H9 (cell line): ENCODE results near the gene E4F1. TPM values are rescaled to one million over a fixed set of nuclear protein-coding genes. Genes with fewer than 3 reads are reported as not detected.

ENCODE experiments used
- DNase-seq: peaks from one replicate; pipeline ENCODE4 v3.0.0-alpha.2; 2017
- H2AFZ ChIP-seq: one replicate; pipeline ENCODE4 v1.6.1; 2013; ENCODE audit warnings: mild to moderate bottlenecking, low read length, control low read depth, moderate library complexity
- H2AK5ac ChIP-seq: 2 replicates; pipeline ENCODE4 v1.6.1; 2013; ENCODE audit warnings: low read length, control low read depth, mixed read lengths; ENCODE audit not compliant: insufficient read length
- H2BK120ac ChIP-seq: one replicate; pipeline ENCODE4 v1.6.1; 2013; ENCODE audit warnings: low read depth, mild to moderate bottlenecking, low read length, control low read depth, inconsistent platforms; ENCODE audit not compliant: poor library complexity, severe bottlenecking
- H2BK12ac ChIP-seq: 2 replicates; pipeline ENCODE4 v1.6.1; 2013; ENCODE audit warnings: low read length, control low read depth, mixed read lengths, low read depth; ENCODE audit not compliant: insufficient read length
- H2BK15ac ChIP-seq: 2 replicates; pipeline ENCODE4 v1.6.1; 2013; ENCODE audit warnings: low read depth, low read length, control low read depth
- H2BK20ac ChIP-seq: one replicate; pipeline ENCODE4 v1.6.1; 2013; ENCODE audit warnings: low read depth, mild to moderate bottlenecking, low read length, control low read depth, inconsistent platforms; ENCODE audit not compliant: poor library complexity, severe bottlenecking
- H2BK5ac ChIP-seq: 2 replicates; pipeline ENCODE4 v1.6.1; 2013; ENCODE audit warnings: low read length, control low read depth, mixed read lengths; ENCODE audit not compliant: insufficient read length
- H3K14ac ChIP-seq: 2 replicates; pipeline ENCODE4 v1.6.1; 2013; ENCODE audit warnings: low read length, control low read depth; ENCODE audit not compliant: insufficient read depth
- H3K18ac ChIP-seq: 2 replicates; pipeline ENCODE4 v1.6.1; 2013; ENCODE audit warnings: low read depth, mild to moderate bottlenecking, mixed read lengths, low read length, control low read depth; ENCODE audit not compliant: insufficient read length
- H3K23ac ChIP-seq: 2 replicates; pipeline ENCODE4 v1.6.1; 2013; ENCODE audit warnings: low read length, control low read depth, mixed read lengths, low read depth; ENCODE audit not compliant: insufficient read length
- H3K23me2 ChIP-seq: 2 replicates; pipeline ENCODE4 v1.6.1; 2013; ENCODE audit warnings: low read depth, mild to moderate bottlenecking, mixed read lengths, low read length, control low read depth; ENCODE audit not compliant: insufficient read length, poor library complexity, severe bottlenecking
- H3K27ac ChIP-seq: 2 replicates; pipeline ENCODE4 v1.5.1; 2013; ENCODE audit warnings: low read length, control low read depth, mixed read lengths, low read depth; ENCODE audit not compliant: insufficient read length
- H3K27me3 ChIP-seq: 2 replicates; pipeline ENCODE4 v1.6.1; 2013; ENCODE audit warnings: low read length, control low read depth, inconsistent platforms; ENCODE audit not compliant: insufficient read depth
- H3K4ac ChIP-seq: 2 replicates; pipeline ENCODE4 v1.6.1; 2013; ENCODE audit warnings: low read depth, mild to moderate bottlenecking, control low read depth, inconsistent platforms, low read length, moderate library complexity
- H3K4me1 ChIP-seq: 2 replicates; pipeline ENCODE4 v1.6.1; 2013; ENCODE audit warnings: low read length, control low read depth, inconsistent platforms; ENCODE audit not compliant: insufficient read depth
- H3K4me2 ChIP-seq: 2 replicates; pipeline ENCODE4 v1.6.1; 2013; ENCODE audit warnings: low read length, control low read depth, mixed read lengths; ENCODE audit not compliant: insufficient read length, insufficient read depth
- H3K56ac ChIP-seq: 2 replicates; pipeline ENCODE4 v1.6.1; 2013; ENCODE audit warnings: low read depth, mild to moderate bottlenecking, mixed read lengths, low read length, control low read depth; ENCODE audit not compliant: insufficient read length
- H3K79me1 ChIP-seq: 2 replicates; pipeline ENCODE4 v1.6.1; 2013; ENCODE audit warnings: low read depth, mild to moderate bottlenecking, moderate library complexity, low read length, control low read depth, inconsistent platforms; ENCODE audit not compliant: insufficient read depth, poor library complexity, severe bottlenecking
- H3K79me2 ChIP-seq: 2 replicates; pipeline ENCODE4 v1.6.1; 2013; ENCODE audit warnings: low read length, control low read depth, inconsistent platforms; ENCODE audit not compliant: insufficient read depth
- H3K9ac ChIP-seq: 2 replicates; pipeline ENCODE4 v1.6.1; 2013; ENCODE audit warnings: low read length, control low read depth, mixed read lengths; ENCODE audit not compliant: insufficient read length; ENCODE audit errors: extremely low read depth
- H3K9me3 ChIP-seq: one replicate; pipeline ENCODE4 v1.6.1; 2013; ENCODE audit warnings: low read depth, low read length, inconsistent platforms; ENCODE audit not compliant: control insufficient read depth
- H3T11ph ChIP-seq: one replicate; pipeline ENCODE4 v1.6.1; 2013; ENCODE audit warnings: mild to moderate bottlenecking, low read length, control low read depth, inconsistent platforms
- H4K20me1 ChIP-seq: one replicate; pipeline ENCODE4 v1.6.1; 2013; ENCODE audit not compliant: control insufficient read depth, insufficient read length, insufficient read depth
- H4K5ac ChIP-seq: 2 replicates; pipeline ENCODE4 v1.6.1; 2013; ENCODE audit warnings: low read depth, mild to moderate bottlenecking, mixed read lengths, low read length, control low read depth; ENCODE audit not compliant: insufficient read length
- H4K8ac ChIP-seq: replicated peaks from 2 replicates; pipeline ENCODE4 v1.6.1; 2013; ENCODE audit warnings: low read length, control low read depth, mixed read lengths, low read depth; ENCODE audit not compliant: insufficient read length
- H4K91ac ChIP-seq: 2 replicates; pipeline ENCODE4 v1.6.1; 2013; ENCODE audit warnings: low read depth, mild to moderate bottlenecking, moderate library complexity, mixed read lengths, low read length, control low read depth; ENCODE audit not compliant: insufficient read length
- H3K27ac Mint-ChIP-seq, 3 experiments: 2 replicates in 2 of 3; 3 replicates in 1 of 3; pipeline ENCODE4 v1.8.0; 2020 to 2021; ENCODE audit warnings: mixed read lengths in 3 of 3, mild to moderate bottlenecking in 1 of 3, moderate library complexity in 1 of 3
- H3K27me3 Mint-ChIP-seq: 2 replicates; pipeline ENCODE4 v1.8.0; 2021; ENCODE audit warnings: low read depth, mild to moderate bottlenecking, moderate library complexity, mixed read lengths
- H3K36me3 Mint-ChIP-seq, 3 experiments: 2 replicates in 2 of 3; 3 replicates in 1 of 3; pipeline ENCODE4 v1.8.0; 2020 to 2021; ENCODE audit warnings: low read depth in 3 of 3, mixed read lengths in 3 of 3; ENCODE audit not compliant: insufficient read depth in 1 of 3
- H3K4me1 Mint-ChIP-seq, 2 experiments: 2 replicates each; pipeline ENCODE4 v1.8.0; 2020; ENCODE audit warnings: mixed read lengths in 2 of 2
- H3K4me3 Mint-ChIP-seq, 2 experiments: 2 replicates in 1 of 2; 3 replicates in 1 of 2; pipeline ENCODE4 v1.8.0; 2020 to 2021; ENCODE audit warnings: mild to moderate bottlenecking in 2 of 2, mixed read lengths in 2 of 2, moderate library complexity in 1 of 2
- H3K9me3 Mint-ChIP-seq, 2 experiments: 2 replicates in 1 of 2; 3 replicates in 1 of 2; pipeline ENCODE4 v1.8.0; 2020; ENCODE audit warnings: mild to moderate bottlenecking in 2 of 2, mixed read lengths in 2 of 2, moderate library complexity in 1 of 2
- WGBS: extraction: QIAGEN DNeasy Blood & Tissue Kit; methylation state at CpG from one replicate; pipeline ENCODE4 v1.1.7; 2013; ENCODE audit warnings: missing lambda C conversion rate, low lambda C conversion rate, mixed read lengths; ENCODE audit not compliant: insufficient read length; ENCODE audit errors: extremely low coverage; 5-methylcytosine and 5-hydroxymethylcytosine counted together
- total RNA-seq: library from RNA; stranded (reverse); gene quantifications from 2 replicates; pipeline ENCODE4 v1.2.1, GENCODE V29; 2021
- TF ChIP-seq, protein P1 (sequence below): fragments of 200-600 bp; sonication (generic); conservative IDR thresholded peaks from 3 replicates; pipeline ENCODE4 v1.8.0; 2021; ENCODE audit warnings: antibody characterized with exemption, mild to moderate bottlenecking

The E4F1 gene
- total RNA-seq, 1 experiment from 2014 or later = 35.9 TPM

DNA sequence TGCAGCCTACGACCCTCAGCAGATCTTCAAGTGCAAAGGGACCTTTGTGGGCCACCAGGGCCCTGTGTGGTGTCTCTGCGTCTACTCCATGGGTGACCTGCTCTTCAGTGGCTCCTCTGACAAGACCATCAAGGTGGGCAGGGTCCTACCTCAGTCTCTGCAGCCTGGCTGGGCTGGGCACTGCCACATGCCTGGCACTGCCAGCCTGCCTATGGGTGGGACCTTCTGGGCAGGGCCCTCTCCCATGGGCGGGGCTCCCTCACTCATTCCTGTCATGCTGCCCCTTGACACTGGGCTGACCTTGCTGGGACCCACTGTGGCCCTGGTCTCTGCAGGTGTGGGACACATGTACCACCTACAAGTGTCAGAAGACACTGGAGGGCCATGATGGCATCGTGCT lies 49.5 kb upstream of the E4F1 start:
- Histone ChIP-seq H2BK15ac (no peak overlapping the region), H3T11ph (no peak overlapping the region), H3K23ac (no peak overlapping the region), H3K79me2 (no peaks in the 10 kb centered on the region), H4K91ac (no peak overlapping the region), H3K27ac (no peak overlapping the region), H2AFZ (no peak overlapping the region), H3K4ac (no peak overlapping the region), H3K14ac (no peak overlapping the region), H4K8ac (no peak overlapping the region), H2BK5ac (no peak overlapping the region), H2BK12ac (no peak overlapping the region), H3K4me2 (no peak overlapping the region), H4K20me1 (peaks cover 2% of the 10 kb centered on the region), H3K79me1 (no peaks in the 10 kb centered on the region), H3K9ac (no peak overlapping the region), H2AK5ac (no peak overlapping the region), H3K23me2 (peaks cover 4% of the 10 kb centered on the region), H3K27me3 (no peaks in the 10 kb centered on the region), H4K5ac (no peak overlapping the region), H3K18ac (no peak overlapping the region), H2BK20ac (no peak overlapping the region), H3K9me3 (no peaks in the 10 kb centered on the region), H2BK120ac (no peak overlapping the region), H3K4me1 (no peaks in the 10 kb centered on the region), H3K56ac (no peak overlapping the region)
- H3K36me3 Mint-ChIP-seq = peaks cover 11 to 44% (median 41%) of the 10 kb centered on the region in 3 experiments
- TF ChIP-seq, protein P1, sequence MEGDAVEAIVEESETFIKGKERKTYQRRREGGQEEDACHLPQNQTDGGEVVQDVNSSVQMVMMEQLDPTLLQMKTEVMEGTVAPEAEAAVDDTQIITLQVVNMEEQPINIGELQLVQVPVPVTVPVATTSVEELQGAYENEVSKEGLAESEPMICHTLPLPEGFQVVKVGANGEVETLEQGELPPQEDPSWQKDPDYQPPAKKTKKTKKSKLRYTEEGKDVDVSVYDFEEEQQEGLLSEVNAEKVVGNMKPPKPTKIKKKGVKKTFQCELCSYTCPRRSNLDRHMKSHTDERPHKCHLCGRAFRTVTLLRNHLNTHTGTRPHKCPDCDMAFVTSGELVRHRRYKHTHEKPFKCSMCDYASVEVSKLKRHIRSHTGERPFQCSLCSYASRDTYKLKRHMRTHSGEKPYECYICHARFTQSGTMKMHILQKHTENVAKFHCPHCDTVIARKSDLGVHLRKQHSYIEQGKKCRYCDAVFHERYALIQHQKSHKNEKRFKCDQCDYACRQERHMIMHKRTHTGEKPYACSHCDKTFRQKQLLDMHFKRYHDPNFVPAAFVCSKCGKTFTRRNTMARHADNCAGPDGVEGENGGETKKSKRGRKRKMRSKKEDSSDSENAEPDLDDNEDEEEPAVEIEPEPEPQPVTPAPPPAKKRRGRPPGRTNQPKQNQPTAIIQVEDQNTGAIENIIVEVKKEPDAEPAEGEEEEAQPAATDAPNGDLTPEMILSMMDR = no peak
- no peaks in the 10 kb centered on the region for H3K4me1 Mint-ChIP-seq
- H3K27ac Mint-ChIP-seq = no peak overlapping the region
- H3K27me3 Mint-ChIP-seq = no peaks in the 10 kb centered on the region
- no CpG with 5 or more reads among the region's 4 CpGs for WGBS
- H3K4me3 Mint-ChIP-seq = no peak overlapping the region; a peak in 1 of 5 replicates
- H3K9me3 Mint-ChIP-seq = no peaks in the 10 kb centered on the region
- no peak for DNase-seq
